Caco-2 (cell line): Measurements from ENCODE around the gene RETREG1. TPM values are rescaled to one million over a fixed set of nuclear protein-coding genes. Genes with fewer than 3 reads are reported as not detected.

Source experiments
- BruUV-seq: library from RNA; stranded (reverse); fragments of 400-500 nt; replicated peaks from 2 replicates; lab custom pipeline; 2021; lab: Mats Ljungman, UMichigan
- CTCF ChIA-PET: fragments of 300-600 bp; sonication (Branson Sonifier 250); formaldehyde crosslinking; loops from one replicate; lab custom pipeline; 2022; ENCODE audit warnings: antibody characterized with exemption; lab: Charles Lee
- POLR2A ChIA-PET: fragments of 300-600 bp; sonication (Branson Sonifier 250); formaldehyde crosslinking; loops from one replicate; lab custom pipeline; 2022; ENCODE audit warnings: antibody characterized with exemption; lab: Charles Lee
- DNase-seq, 2 experiments: peaks; one replicate each; pipeline versions ENCODE4 v3.0.0 to v3.0.0-alpha.2; 2020 to 2022
- H3K27me3 ChIP-seq: replicated peaks from 2 replicates; pipeline ENCODE4 v1.6.0; 2011; ENCODE audit warnings: low read length; ENCODE audit not compliant: control insufficient read depth, insufficient read depth
- H3K36me3 ChIP-seq: 2 replicates; pipeline ENCODE4 v1.5.1; 2011; ENCODE audit warnings: low read length; ENCODE audit not compliant: control insufficient read depth, insufficient read depth
- H3K4me1 ChIP-seq: fragments of 250-450 bp; sonication (Bioruptor Pico); 2 replicates; pipeline ENCODE4 v1.5.1; 2020; ENCODE audit warnings: mild to moderate bottlenecking
- H3K4me3 ChIP-seq: 2 replicates; pipeline ENCODE4 v1.5.1; 2011; ENCODE audit warnings: low read depth, mild to moderate bottlenecking, control low read depth, low read length
- H3K9me3 ChIP-seq: fragments of 250-450 bp; sonication (Bioruptor Pico); 2 replicates; pipeline ENCODE4 v1.5.1; 2020; ENCODE audit warnings: mild to moderate bottlenecking, moderate library complexity
- H3K27ac Mint-ChIP-seq: one replicate; pipeline ENCODE4 v1.8.0; 2022; ENCODE audit warnings: mixed read lengths; ENCODE audit not compliant: unreplicated experiment
- H3K27me3 Mint-ChIP-seq: one replicate; pipeline ENCODE4 v1.8.0; 2022; ENCODE audit warnings: mixed read lengths; ENCODE audit not compliant: insufficient read depth, unreplicated experiment
- H3K36me3 Mint-ChIP-seq: one replicate; pipeline ENCODE4 v1.8.0; 2022; ENCODE audit warnings: mild to moderate bottlenecking, mixed read lengths; ENCODE audit not compliant: insufficient read depth, unreplicated experiment
- H3K4me1 Mint-ChIP-seq: one replicate; pipeline ENCODE4 v1.8.0; 2022; ENCODE audit warnings: low read depth, mixed read lengths; ENCODE audit not compliant: unreplicated experiment
- H3K4me3 Mint-ChIP-seq: one replicate; pipeline ENCODE4 v1.8.0; 2022; ENCODE audit warnings: mild to moderate bottlenecking, moderate library complexity, mixed read lengths; ENCODE audit not compliant: unreplicated experiment
- H3K9me3 Mint-ChIP-seq: one replicate; pipeline ENCODE4 v1.8.0; 2022; ENCODE audit warnings: mixed read lengths; ENCODE audit not compliant: unreplicated experiment
- intact Hi-C: fragments of 100-400 bp; cut with micrococcal nuclease; formaldehyde crosslinking; loops from one replicate; pipeline ENCODE4 v1.10.0; 2022; ENCODE audit not compliant: unreplicated experiment
- total RNA-seq: library from RNA; stranded (reverse); gene quantifications from 2 replicates; pipeline ENCODE4 v1.2.3, GENCODE V29; 2022
- TF ChIP-seq, protein P1 (sequence below), 2 experiments: fragments of 200-600 bp in 1 of 2; IDR thresholded peaks; 1 replicate in 1 of 2; 2 replicates in 1 of 2; pipeline versions ENCODE4 v1.5.1 to v1.8.0; 2011 to 2022; ENCODE audit warnings: antibody characterized with exemption in 1 of 2, control low read depth in 1 of 2, inconsistent platforms in 1 of 2, low read depth in 1 of 2, low read length in 1 of 2, mild to moderate bottlenecking in 1 of 2, moderate library complexity in 1 of 2; ENCODE audit not compliant: insufficient read depth in 1 of 2, severe bottlenecking in 1 of 2, unreplicated experiment in 1 of 2

Gene RETREG1
- total RNA-seq, 1 experiment from 2014 or later: 15.1 TPM

DNA sequence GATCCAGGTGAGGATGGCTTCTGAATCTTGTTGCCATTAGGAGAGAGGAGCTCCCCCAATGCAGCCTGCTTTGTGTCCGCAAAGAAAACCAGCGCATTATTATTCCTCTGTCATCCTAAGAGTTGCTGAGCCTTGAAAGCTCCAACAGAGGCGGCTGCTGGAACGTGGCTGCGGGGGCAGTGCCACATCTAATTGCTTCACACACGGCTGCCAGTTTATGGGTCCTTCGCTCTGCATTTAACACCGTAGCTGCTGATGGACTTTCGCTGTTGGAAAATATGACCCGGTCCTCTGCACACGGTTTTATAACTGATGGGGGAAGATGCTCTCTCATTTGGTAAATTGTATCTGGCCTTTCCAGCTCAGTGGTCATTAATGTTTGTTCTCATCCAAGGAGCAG, 189.2 kb downstream of the RETREG1 start:
- H3K4me1 Mint-ChIP-seq: peaks cover 7% of the 10 kb centered on the region
- TF ChIP-seq, protein P1, sequence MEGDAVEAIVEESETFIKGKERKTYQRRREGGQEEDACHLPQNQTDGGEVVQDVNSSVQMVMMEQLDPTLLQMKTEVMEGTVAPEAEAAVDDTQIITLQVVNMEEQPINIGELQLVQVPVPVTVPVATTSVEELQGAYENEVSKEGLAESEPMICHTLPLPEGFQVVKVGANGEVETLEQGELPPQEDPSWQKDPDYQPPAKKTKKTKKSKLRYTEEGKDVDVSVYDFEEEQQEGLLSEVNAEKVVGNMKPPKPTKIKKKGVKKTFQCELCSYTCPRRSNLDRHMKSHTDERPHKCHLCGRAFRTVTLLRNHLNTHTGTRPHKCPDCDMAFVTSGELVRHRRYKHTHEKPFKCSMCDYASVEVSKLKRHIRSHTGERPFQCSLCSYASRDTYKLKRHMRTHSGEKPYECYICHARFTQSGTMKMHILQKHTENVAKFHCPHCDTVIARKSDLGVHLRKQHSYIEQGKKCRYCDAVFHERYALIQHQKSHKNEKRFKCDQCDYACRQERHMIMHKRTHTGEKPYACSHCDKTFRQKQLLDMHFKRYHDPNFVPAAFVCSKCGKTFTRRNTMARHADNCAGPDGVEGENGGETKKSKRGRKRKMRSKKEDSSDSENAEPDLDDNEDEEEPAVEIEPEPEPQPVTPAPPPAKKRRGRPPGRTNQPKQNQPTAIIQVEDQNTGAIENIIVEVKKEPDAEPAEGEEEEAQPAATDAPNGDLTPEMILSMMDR (IDR thresholded peaks at IDR 0.05; ENCODE audit: insufficient read depth in 1 of 2, low read depth in 1 of 2, low read length in 1 of 2, severe bottlenecking in 1 of 2, unreplicated experiment in 1 of 2): no peak
- H3K36me3 Mint-ChIP-seq: no peaks in the 10 kb centered on the region
- ChIA-PET POLR2A (no interaction called here), CTCF (interaction anchor here (0.6 kb wide), 1 partner anchor 172 kb away, joined by 3 read pairs; no protein-coding TSS in a partner anchor)
- H3K4me3 Mint-ChIP-seq: no peak overlapping the region
- H3K9me3 Mint-ChIP-seq: no peaks in the 10 kb centered on the region
- H3K9me3 ChIP-seq: no peaks in the 10 kb centered on the region
- no peaks in the 10 kb centered on the region for H3K36me3 ChIP-seq
- no peak overlapping the region for H3K4me3 ChIP-seq
- H3K27me3 ChIP-seq: no peaks in the 10 kb centered on the region
- H3K27ac Mint-ChIP-seq: no peak overlapping the region
- intact Hi-C loops: no loop called here
- no peaks in the 10 kb centered on the region for H3K4me1 ChIP-seq
- no peak for DNase-seq
- no TSS peak for BruUV-seq
- peaks cover 16% of the 10 kb centered on the region for H3K27me3 Mint-ChIP-seq

Other genes starting within 250 kb of the RETREG1 start
- 40.8 and 46.0 TPM in 2 replicates for gene ZNF622, start 151.2 kb downstream of the RETREG1 start, total RNA-seq